GM21526 (cell line): Measurements from ENCODE around the gene CYB561D1.
"Not testable (repeated sequence)": the region's sequence is repeated elsewhere in the genome, so short reads cannot be mapped to it uniquely, and the experiment has no call there.

Experiments used
- ATAC-seq: cut with Tn5 transposase; IDR thresholded peaks from one replicate; pipeline ENCODE4 v1.9.1; 2021; ENCODE audit warnings: moderate library complexity; ENCODE audit not compliant: unreplicated experiment, low FRiP score

The CYB561D1 gene

GRCh38 chr1:109493805-109494539 lies at the start of gene CYB561D1:
CYB561D1 (plus strand) TSS chr1:109494094; CDS start chr1:109494140, 46 bp downstream.
- peak; percentile 66 for ATAC-seq

GRCh38 chr1:109444346-109444745 lies 49.5 kb upstream of the CYB561D1 start:
- no peak for ATAC-seq

- ATAC-seq = not testable (repeated sequence)
Observed at GRCh38 chr1:109445949-109446695, 47.8 kb upstream of the CYB561D1 start.

- ATAC-seq = no peak
Observed at GRCh38 chr1:109447524-109447923, 46.4 kb upstream of the CYB561D1 start.

GRCh38 chr1:109454497-109455133 lies 39.3 kb upstream of the CYB561D1 start:
- ATAC-seq = no peak

GRCh38 chr1:109457819-109458218 lies 36.1 kb upstream of the CYB561D1 start:
- ATAC-seq = no peak

- no peak for ATAC-seq
Observed at GRCh38 chr1:109466125-109466451, 27.8 kb upstream of the CYB561D1 start.

GRCh38 chr1:109466452-109467300 lies 27.2 kb upstream of the CYB561D1 start, which contains the start of gene SYPL2:
SYPL2 (plus strand) TSS chr1:109466546; CDS start chr1:109466844, 298 bp downstream.
- ATAC-seq = no peak

- ATAC-seq = no peak
Observed at GRCh38 chr1:109467301-109467777, 26.6 kb upstream of the CYB561D1 start.

- ATAC-seq = no peak
Observed at GRCh38 chr1:109468061-109468460, 25.8 kb upstream of the CYB561D1 start.

- ATAC-seq = no peak
Observed at GRCh38 chr1:109468903-109469302, 25.0 kb upstream of the CYB561D1 start.

- no peak for ATAC-seq
Observed at GRCh38 chr1:109470245-109470644, 23.6 kb upstream of the CYB561D1 start.

- no peak for ATAC-seq
Observed at GRCh38 chr1:109472779-109473178, 21.1 kb upstream of the CYB561D1 start.

- not testable (repeated sequence) for ATAC-seq
Observed at GRCh38 chr1:109473284-109474057, 20.4 kb upstream of the CYB561D1 start.

GRCh38 chr1:109474697-109475096 lies 19.2 kb upstream of the CYB561D1 start:
- ATAC-seq = no peak

- ATAC-seq = no peak
Observed at GRCh38 chr1:109475261-109475660, 18.6 kb upstream of the CYB561D1 start.

- ATAC-seq = no peak
Observed at GRCh38 chr1:109476825-109477224, 17.1 kb upstream of the CYB561D1 start.

- ATAC-seq = no peak
Observed at GRCh38 chr1:109477821-109478220, 16.1 kb upstream of the CYB561D1 start.

GRCh38 chr1:109478806-109479205 lies 15.1 kb upstream of the CYB561D1 start:
- no peak for ATAC-seq

GRCh38 chr1:109479311-109479710 lies 14.6 kb upstream of the CYB561D1 start:
- ATAC-seq = no peak
